Kidney tubule cell (primary cell): Measurements from ENCODE around the gene FAM170B.

Experiments
- DNase-seq: peaks from one replicate; pipeline ENCODE4 v3.0.0-alpha.2; 2018; ENCODE audit warnings: low spot score

Gene FAM170B

DNA sequence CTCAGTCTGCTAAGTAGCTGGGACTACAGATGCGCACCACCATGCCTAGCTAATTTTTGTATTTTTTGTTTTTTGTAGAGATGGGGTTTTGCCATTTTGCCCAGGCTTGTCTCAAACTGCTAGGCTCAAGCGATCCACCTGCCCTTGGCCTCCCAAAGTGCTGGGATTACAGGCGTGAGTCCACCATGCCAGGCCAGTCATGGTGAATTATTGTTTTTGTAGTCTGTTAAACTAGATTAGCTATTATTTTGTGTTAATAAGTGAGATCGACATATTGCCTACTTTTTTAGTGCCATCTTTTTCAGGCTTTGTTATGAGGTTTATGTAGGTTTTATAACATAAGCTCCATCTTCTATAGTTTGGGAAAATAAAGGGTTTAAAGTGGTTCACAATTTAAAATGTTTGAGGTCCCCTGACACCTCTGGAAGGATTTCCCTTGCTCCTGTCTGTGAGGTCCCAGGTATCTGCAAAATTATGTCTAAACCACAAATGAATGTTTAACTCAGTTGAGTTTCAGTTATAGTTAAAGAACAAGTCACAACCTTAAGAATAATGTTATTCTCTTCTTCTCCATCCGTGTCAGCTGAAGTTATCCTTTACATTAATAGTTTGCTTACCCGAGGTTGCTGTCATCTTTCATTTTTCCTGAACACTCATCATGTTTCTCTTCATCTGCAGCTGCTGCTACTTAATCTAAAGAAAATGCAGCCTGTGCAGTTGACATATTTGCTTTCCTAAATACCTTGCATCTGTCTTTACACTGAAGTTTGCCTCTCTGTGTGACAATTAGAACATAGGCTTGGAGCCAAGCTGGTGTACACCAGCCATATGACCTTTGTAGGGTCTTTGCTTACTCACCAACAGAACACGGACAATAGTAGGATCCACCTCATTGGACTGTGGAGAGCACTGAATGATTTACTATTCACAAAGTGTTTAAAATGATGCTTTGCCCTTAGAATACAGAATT, 9.6 kb downstream of the FAM170B start:
- peak; percentile 62 for DNase-seq

GRCh38 chr10:49120911-49121310, 12.9 kb downstream of the FAM170B start:
- no peak for DNase-seq

- DNase-seq = peak; percentile 89
Measured at GRCh38 chr10:49119746-49120145, 14.1 kb downstream of the FAM170B start.

- no peak for DNase-seq
Measured at GRCh38 chr10:49118430-49119074, 15.3 kb downstream of the FAM170B start.

DNA sequence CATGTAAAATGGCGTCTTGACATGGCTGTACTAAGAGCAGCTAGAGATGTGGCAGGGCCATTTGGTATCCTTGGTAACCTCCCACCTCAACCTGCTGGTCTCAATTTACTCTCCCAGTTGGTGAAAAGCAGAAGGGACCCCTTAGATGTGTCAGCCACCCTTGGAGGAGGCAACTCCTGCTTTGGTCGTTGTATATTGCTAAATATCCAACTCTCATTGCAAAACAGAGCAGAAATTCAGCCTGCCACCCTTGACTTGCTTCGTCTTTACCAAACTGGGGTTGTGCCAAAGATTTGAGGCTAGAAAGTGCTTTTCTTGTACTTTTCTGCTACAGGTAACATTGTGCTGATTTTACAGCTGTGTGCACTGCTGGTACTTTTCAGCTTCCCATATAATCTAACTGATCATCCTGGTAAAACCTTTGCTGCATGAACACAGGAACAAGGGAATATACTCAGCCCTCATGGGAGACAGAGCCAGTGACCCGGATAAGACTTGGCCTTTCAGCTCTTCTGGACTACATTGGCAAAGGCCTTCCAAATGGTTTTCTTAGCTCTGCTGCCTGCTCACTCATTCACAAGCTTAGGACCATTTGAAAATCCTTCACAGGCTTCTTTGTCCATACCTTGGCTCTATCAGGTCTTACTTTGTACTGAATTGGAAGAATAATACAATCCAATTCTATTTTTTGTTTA, 16.3 kb downstream of the FAM170B start:
- no peak for DNase-seq

DNA sequence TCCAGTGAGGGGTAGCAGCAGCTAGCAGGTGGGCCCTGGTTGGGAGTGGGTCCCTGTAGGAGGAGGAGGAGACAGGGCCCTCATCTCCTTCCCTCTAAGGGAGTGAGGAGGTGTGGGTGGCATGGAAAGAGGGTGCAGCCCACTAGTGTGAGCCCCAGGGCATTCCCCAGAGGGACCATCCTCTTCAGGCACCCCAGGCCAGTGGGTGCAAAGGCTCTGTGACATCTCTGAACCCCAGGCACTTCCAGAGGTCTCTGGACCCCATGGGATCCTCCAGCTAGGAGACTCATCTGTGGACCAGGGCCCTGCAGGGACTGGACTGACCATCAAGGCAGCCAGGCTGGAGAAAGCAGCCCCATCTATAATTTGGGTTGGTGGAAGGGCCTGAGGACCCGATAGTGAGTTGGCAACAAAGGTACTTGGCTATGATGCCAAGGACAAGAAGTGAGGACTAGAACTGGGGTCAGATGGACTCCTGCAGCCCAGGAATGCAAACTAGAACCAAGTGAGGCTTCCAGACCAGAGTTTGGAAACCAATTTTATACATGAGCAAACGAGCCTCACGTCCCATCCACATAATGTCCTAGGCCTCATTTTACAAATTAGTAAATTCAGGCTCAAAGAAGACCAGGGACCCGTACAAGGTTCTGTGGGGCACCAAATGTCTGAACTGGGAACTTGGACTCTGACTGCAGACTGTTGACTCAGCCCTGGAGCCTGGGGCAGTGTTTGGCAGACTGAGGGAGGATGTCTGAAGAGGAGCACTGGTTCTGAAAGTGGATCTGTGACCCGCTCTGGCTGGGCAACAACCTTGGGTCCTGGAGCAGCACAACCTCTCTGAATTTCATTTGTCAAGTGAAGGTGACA, 17.1 kb downstream of the FAM170B start:
- no peak for DNase-seq

DNA sequence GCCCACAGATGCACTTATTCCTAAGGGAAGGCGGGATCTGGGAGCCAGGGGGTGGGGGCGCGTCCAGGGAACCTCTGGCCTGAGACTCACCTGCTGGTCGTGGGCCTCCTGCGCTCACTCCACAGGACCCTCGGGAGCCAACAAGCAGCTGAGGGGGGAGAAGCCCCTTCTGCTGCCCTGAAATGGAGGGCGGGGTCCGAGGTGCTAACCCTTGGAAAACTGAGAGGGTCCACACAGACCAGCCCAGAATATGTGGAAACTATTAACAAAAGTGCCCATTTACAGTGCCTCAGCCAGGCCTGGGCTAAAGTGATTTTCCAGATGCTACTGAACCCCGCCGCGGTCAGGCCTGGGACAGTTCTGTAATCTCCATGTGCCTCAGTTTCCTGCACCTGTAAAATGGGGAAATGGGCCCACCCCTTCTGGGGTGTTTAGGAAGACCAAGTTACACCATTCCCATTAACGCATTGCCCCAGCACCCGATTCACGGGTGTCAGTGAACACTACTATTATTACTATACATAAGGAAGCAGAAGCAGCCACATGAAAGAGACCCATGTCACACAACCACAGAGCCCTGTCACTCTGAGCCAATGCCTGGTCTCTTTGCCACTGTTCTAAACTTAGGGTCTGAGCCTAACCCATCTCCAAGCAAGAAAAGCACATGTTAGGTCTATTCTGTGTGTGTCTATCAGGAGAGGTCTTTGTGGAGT, 17.9 kb downstream of the FAM170B start:
- no peak for DNase-seq

GRCh38 chr10:49115015-49115795, 18.6 kb downstream of the FAM170B start, which contains the start of gene VSTM4:
VSTM4 (minus strand) TSS chr10:49115522; CDS start chr10:49115485, 37 bp downstream.
- no peak for DNase-seq

DNA sequence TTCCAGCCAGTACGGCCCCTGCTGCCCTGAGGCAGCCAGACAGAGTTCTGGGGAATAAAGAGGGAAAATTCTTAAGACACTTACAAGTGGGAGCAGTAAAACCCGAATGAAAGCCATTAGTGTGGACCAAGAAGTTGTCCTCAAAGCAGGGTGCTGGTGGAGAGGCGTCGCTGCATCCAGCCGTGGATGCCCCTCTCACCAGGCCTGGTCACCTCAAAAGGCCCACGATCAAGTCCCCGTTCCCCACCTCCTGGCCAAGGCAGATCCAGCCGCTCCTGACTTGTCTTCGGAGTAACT, 19.2 kb downstream of the FAM170B start:
- no peak for DNase-seq

- peak; percentile 38 for DNase-seq
Measured at GRCh38 chr10:49113741-49114141, 20.1 kb downstream of the FAM170B start.

GRCh38 chr10:49112851-49113250, 21.0 kb downstream of the FAM170B start:
- no peak for DNase-seq

GRCh38 chr10:49112098-49112497, 21.7 kb downstream of the FAM170B start:
- no peak for DNase-seq

DNA sequence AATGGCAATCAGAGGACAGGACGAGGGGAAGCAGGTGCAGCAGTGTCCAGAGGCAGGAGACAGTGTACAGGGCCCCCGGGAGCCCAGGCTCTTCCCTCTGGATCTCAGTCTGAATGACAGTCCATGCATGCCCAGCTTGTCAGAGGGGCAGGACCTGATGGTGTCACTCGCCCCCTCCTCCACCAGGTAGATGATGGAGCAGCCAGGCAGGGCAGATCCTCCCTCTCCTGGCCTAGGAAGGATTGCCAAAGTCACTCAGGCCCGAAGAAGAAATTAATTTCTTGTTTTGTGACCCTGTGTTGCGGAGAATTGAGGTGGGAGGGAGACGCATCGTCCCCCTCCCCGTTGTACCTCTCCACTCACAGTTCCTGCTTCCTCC, 22.5 kb downstream of the FAM170B start:
- no peak for DNase-seq

DNA sequence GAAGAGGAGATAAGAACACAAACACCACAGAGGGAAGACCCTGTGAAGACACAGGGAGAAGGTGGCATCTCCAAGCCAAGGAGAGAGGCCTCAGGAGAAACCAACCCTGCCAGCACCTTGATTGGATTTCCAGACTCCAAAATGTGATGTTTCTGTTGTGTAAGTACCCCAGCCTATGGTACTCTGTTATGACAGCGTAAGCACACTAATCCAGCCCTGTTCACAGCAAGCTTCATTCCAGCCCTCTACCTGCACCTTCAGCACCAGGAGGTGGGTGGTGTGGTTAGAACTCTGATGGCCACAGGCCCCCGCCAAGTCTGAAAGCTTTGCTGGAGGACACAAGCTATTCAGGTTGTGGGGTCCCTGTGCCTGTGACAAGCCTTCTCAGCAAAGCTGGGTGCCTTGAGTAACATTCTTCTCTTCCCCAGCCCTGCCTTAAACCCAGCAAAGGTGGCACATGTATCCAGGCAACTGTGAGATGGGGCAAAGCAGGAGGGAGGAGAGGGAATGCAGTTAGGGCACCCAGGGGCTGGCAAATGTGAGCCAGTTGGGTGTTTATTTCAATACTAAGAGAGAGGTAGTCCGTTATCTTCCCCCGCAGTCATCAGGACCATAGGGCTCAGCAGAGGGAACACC, 23.0 kb downstream of the FAM170B start:
- DNase-seq = no peak

GRCh38 chr10:49109669-49110340, 24.0 kb downstream of the FAM170B start:
- DNase-seq = no peak

GRCh38 chr10:49108656-49109055, 25.2 kb downstream of the FAM170B start:
- no peak for DNase-seq

- no peak for DNase-seq
Measured at GRCh38 chr10:49107887-49108267, 25.9 kb downstream of the FAM170B start.

- no peak for DNase-seq
Measured at GRCh38 chr10:49107111-49107886, 26.5 kb downstream of the FAM170B start.

- no peak for DNase-seq
Measured at GRCh38 chr10:49106451-49106850, 27.4 kb downstream of the FAM170B start.
